A673 (cell line): ENCODE measurements around the gene MT1G.

Source experiments
- EZH2 ChIP-seq: fragments of 200-600 bp; sonication (generic); IDR thresholded peaks from 2 replicates; pipeline ENCODE4 v1.6.1; 2017; ENCODE audit warnings: borderline replicate concordance, low read depth, mild to moderate bottlenecking, mixed read lengths, antibody characterized with exemption, low read length; ENCODE audit not compliant: poor library complexity, severe bottlenecking
- TF ChIP-seq, protein P1 (sequence below): fragments of 300-800, 200-600 bp; sonication (generic); conservative IDR thresholded peaks from 2 replicates; pipeline ENCODE4 v1.5.1; 2017; ENCODE audit warnings: low read depth, mild to moderate bottlenecking, antibody characterized with exemption, low read length, moderate library complexity, mixed read lengths

- TF ChIP-seq, protein P1, sequence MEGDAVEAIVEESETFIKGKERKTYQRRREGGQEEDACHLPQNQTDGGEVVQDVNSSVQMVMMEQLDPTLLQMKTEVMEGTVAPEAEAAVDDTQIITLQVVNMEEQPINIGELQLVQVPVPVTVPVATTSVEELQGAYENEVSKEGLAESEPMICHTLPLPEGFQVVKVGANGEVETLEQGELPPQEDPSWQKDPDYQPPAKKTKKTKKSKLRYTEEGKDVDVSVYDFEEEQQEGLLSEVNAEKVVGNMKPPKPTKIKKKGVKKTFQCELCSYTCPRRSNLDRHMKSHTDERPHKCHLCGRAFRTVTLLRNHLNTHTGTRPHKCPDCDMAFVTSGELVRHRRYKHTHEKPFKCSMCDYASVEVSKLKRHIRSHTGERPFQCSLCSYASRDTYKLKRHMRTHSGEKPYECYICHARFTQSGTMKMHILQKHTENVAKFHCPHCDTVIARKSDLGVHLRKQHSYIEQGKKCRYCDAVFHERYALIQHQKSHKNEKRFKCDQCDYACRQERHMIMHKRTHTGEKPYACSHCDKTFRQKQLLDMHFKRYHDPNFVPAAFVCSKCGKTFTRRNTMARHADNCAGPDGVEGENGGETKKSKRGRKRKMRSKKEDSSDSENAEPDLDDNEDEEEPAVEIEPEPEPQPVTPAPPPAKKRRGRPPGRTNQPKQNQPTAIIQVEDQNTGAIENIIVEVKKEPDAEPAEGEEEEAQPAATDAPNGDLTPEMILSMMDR, result no peak
- TF ChIP-seq EZH2, result no peak
These were observed 7.9 kb upstream of the MT1G start for GRCh38 chr16:56675685-56676210.
